Measurements from ENCODE around the gene KL.
A peak's percentile ranks its signal among the peaks of the same experiment; 100 is the strongest.

Gene KL

DNA sequence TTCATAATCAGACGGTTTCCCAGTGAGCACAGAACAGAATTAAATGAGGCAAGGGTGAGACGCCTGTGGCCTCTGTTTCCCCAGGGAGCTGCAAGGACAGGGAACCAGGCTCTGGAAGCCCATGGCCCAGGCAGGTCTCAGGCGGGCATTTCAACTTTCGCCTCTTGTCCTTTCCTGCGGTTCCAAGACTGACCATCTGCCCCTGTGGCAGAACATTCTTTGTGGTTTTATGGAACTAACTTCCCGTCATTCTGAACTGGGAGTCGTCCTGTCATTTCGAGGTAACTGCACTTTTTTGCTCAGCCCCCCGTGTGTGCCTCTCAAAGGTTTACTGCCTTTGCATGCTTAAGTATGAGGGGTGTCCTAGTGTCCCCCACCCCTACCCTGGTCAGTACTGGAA, 70.9 kb downstream of the KL start:
- no peak overlapping the region for H3K4me3 ChIP-seq (replicated peaks; ENCODE audit: low read depth, low read length)
- peak; percentile 25 for DNase-seq (ENCODE audit: low read depth)
- TF ChIP-seq, protein P1, sequence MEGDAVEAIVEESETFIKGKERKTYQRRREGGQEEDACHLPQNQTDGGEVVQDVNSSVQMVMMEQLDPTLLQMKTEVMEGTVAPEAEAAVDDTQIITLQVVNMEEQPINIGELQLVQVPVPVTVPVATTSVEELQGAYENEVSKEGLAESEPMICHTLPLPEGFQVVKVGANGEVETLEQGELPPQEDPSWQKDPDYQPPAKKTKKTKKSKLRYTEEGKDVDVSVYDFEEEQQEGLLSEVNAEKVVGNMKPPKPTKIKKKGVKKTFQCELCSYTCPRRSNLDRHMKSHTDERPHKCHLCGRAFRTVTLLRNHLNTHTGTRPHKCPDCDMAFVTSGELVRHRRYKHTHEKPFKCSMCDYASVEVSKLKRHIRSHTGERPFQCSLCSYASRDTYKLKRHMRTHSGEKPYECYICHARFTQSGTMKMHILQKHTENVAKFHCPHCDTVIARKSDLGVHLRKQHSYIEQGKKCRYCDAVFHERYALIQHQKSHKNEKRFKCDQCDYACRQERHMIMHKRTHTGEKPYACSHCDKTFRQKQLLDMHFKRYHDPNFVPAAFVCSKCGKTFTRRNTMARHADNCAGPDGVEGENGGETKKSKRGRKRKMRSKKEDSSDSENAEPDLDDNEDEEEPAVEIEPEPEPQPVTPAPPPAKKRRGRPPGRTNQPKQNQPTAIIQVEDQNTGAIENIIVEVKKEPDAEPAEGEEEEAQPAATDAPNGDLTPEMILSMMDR (IDR thresholded peaks at IDR 0.05; ENCODE audit: low read length, missing control alignments): no peak

DNA sequence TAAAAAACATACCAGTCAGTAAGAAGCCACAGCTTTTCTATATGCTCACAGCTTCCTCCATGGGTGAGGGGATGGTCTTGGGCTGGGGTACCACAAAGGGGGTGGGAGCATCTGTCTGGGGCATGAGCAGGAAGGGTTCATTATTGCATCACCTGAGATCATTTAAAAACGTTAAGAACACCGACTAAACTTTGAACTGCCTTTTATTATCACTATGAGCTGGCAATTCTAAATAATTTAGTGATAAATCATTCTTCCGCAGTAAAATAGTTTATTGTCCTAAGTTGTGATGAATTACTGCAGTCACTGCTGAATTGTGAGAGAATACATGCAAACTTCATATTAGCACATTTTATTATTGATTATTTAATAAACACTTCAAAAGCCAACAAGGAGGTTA, 71.6 kb downstream of the KL start:
- peak; percentile 21 for DNase-seq (ENCODE audit: low read depth)
- TF ChIP-seq, protein P1 (IDR thresholded peaks at IDR 0.05; ENCODE audit: low read length, missing control alignments): no peak

DNA sequence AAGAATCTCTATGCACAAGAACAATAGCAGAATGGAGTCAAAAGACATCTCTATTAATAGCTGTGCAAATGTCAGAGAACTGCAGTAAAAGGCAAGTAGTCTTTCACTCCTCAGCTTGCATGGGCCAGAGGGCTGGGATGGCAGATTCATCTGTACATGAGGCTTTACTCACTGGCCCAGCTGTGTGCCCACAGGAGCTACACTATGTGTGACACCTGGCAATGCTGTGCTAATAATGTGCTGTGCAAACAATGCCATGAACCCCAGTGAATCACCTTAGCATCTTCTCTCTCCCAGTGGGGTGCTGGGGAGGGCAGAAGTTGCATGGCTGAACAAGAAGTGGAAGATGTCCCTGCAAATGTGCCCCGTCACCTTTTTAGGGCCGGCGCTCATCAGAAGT, 73.1 kb downstream of the KL start:
- TF ChIP-seq, protein P1 (IDR thresholded peaks at IDR 0.05; ENCODE audit: low read length, missing control alignments): no peak
- no peak for DNase-seq (ENCODE audit: low read depth)
- no peak overlapping the region for H3K4me3 ChIP-seq (replicated peaks; ENCODE audit: low read depth, low read length)

More for the DNA sequence above, 71.6 kb downstream of the KL start:
- no peak overlapping the region for H3K4me3 ChIP-seq (replicated peaks; ENCODE audit: low read depth, low read length)

DNA sequence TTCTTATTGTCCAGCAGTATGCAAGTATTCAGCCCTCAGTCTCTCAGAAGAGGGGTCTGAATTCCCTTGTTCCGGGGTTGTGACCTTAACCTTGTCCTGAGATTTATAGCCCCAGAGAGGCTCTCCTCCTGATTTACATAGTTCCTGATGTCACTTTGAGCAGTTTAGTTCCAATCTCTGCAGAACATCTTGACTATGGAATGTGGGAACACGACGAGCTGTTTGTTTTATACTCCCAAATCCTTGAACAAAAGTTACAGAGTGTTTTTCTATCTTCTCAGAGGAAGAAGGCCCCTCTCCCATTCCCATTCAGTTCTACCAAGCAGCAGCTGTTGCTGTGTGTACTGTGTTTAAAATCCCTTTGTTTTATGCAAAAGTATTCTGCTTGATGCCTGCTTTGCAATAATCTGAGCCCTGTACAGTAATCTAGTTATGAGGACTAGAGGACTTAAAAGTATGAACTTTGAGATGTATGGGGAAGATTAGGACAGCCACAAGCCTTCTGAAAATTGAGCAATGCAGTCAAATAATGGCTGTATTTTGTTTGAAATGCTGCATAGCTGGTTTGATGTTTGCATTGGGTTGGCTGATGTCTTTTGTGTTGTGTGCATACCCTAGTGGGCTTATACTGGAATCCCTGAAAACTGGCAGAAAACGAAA, 74.7 kb downstream of the KL start:
- no peak for DNase-seq (ENCODE audit: low read depth)
- TF ChIP-seq, protein P1 (IDR thresholded peaks at IDR 0.05; ENCODE audit: low read length, missing control alignments): no peak
- no peak overlapping the region for H3K4me3 ChIP-seq (replicated peaks; ENCODE audit: low read depth, low read length)

DNA sequence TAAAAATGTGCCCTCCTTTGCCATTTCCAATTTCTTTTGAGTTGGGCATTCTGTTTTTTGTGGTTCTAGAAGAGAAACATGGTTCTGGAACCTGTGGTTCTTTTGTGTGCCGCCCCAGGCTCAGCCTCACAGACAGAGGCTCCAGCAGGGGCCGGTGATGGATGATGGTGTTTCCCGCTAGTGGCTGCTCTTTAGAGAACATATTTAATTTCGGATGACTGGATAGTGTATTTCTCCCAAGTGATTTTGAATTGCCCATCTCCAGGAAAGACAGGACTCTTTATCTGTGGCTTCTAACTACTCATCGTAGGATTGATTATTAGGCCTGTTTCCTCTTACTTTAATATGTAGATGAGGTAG, 75.2 kb downstream of the KL start:
- H3K4me3 ChIP-seq (replicated peaks; ENCODE audit: low read depth, low read length): no peak overlapping the region
- TF ChIP-seq, protein P1 (IDR thresholded peaks at IDR 0.05; ENCODE audit: low read length, missing control alignments): no peak
- no peak for DNase-seq (ENCODE audit: low read depth)

DNA sequence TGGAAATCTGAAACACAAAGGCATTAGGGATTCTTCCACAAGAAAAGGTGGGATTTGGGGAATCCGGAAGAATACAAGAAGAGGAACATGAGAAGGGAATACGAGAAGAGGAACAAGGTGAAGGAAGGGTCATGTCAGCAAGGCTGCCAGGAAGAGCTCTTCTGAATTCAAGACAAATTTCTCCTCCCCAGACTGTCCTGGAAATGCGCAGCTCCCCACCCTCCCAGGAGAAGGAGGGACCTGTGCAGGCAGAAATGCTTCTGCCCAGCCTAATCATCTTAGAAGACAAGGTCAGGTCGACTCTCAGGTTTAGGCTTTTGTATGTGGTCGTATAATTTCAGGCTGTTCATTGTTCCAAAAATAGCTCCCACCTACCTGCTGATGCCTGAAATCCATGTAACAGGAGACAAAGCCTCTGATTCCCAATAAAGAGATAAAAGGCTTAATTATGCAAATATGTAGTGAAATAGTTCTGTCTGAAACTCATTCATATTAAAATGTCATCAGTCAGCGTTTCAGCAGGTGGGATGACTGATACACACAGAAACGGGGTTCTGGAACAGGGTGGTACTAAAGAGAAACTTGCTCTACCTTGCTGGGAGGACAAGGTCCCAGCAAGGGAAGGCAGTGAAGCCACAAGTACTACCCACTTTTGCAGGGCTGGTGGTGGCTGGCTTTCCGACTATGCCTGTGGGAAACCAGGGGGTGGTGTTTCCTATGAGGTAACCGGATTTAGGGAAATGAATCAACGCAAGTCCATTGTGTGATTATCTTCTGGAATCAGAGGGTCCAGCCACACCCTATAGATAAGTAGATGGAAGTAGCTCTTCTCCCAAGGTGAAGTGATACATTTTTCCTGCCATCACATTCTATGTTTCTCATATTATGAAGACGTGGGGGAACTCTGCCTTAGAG, 76.1 kb downstream of the KL start:
- TF ChIP-seq, protein P1 (IDR thresholded peaks at IDR 0.05; ENCODE audit: low read length, missing control alignments): no peak
- peak; percentile 54 for DNase-seq (ENCODE audit: low read depth)
- H3K4me3 ChIP-seq (replicated peaks; ENCODE audit: low read depth, low read length): no peak overlapping the region
